NCI-H226 (cell line): ENCODE data around the gene CHL1.
A peak's percentile ranks its signal among the peaks of the same experiment; 100 is the strongest.
"Not testable (repeated sequence)": the region's sequence is repeated elsewhere in the genome, so short reads cannot be mapped to it uniquely, and the experiment has no call there.

ENCODE experiments used
- DNase-seq: peaks from one replicate; pipeline ENCODE4 v3.0.0-alpha.2; 2015

The CHL1 gene

GRCh38 chr3:339351-339750, 142.8 kb downstream of the CHL1 start:
- DNase-seq = no peak

GRCh38 chr3:341998-342397, 145.4 kb downstream of the CHL1 start:
- DNase-seq = no peak

- DNase-seq = no peak
These were observed 149.6 kb downstream of the CHL1 start for GRCh38 chr3:346186-346585.

- no peak for DNase-seq
These were observed 151.0 kb downstream of the CHL1 start for GRCh38 chr3:347581-347980.

GRCh38 chr3:350871-351371, 154.4 kb downstream of the CHL1 start:
- no peak for DNase-seq

GRCh38 chr3:352599-352998, 156.0 kb downstream of the CHL1 start:
- no peak for DNase-seq

- DNase-seq = no peak
These were observed 156.7 kb downstream of the CHL1 start for GRCh38 chr3:353191-353739.

- DNase-seq = peak; percentile 16
These were observed 157.9 kb downstream of the CHL1 start for GRCh38 chr3:354432-354831.

GRCh38 chr3:355622-356021, 159.1 kb downstream of the CHL1 start:
- DNase-seq = no peak

- no peak for DNase-seq
These were observed 160.4 kb downstream of the CHL1 start for GRCh38 chr3:356952-357351.

GRCh38 chr3:359672-360071, 163.1 kb downstream of the CHL1 start:
- no peak for DNase-seq

GRCh38 chr3:362681-363338, 166.2 kb downstream of the CHL1 start:
- no peak for DNase-seq

GRCh38 chr3:364287-364686, 167.7 kb downstream of the CHL1 start:
- no peak for DNase-seq

- no peak for DNase-seq
These were observed 168.7 kb downstream of the CHL1 start for GRCh38 chr3:365268-365667.

GRCh38 chr3:366253-366652, 169.7 kb downstream of the CHL1 start:
- DNase-seq = not testable (repeated sequence)

- DNase-seq = no peak
These were observed 176.7 kb downstream of the CHL1 start for GRCh38 chr3:373193-373779.

- DNase-seq = no peak
These were observed 177.9 kb downstream of the CHL1 start for GRCh38 chr3:374459-374858.

- no peak for DNase-seq
These were observed 180.6 kb downstream of the CHL1 start for GRCh38 chr3:377158-377561.

- no peak for DNase-seq
These were observed 184.2 kb downstream of the CHL1 start for GRCh38 chr3:380801-381200.

GRCh38 chr3:385151-385550, 188.6 kb downstream of the CHL1 start:
- no peak for DNase-seq

- no peak for DNase-seq
These were observed 198.2 kb downstream of the CHL1 start for GRCh38 chr3:394775-395174.

- DNase-seq = no peak
These were observed 199.7 kb downstream of the CHL1 start for GRCh38 chr3:396293-396692.

- DNase-seq = no peak
These were observed 203.1 kb downstream of the CHL1 start for GRCh38 chr3:399647-400046.

- no peak for DNase-seq
These were observed 207.3 kb downstream of the CHL1 start for GRCh38 chr3:403826-404225.

GRCh38 chr3:409011-409410, 212.4 kb downstream of the CHL1 start:
- no peak for DNase-seq
